Measurements from ENCODE around the gene C2CD2.

DNA sequence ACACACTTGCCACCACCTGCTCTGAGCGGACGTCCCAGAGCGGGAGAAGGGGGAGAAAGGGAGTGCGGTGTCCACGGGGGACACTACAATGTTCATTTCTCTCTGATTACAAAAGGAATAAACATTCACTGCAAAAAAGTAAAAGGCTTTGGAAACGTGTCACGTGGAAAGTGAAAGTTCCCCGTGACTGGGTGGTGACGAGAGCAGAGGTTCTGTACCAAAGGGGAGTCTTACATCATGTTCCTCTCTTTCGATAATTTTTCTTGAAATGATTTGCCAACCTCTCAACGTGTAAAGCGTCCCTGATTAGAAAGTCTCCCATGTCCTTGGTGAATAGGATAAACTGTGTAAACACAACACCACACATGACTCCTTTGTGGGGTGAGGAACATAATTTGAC, 52.7 kb downstream of the C2CD2 start:
- no peak for TF ChIP-seq POLR2A (IDR thresholded peaks at IDR 0.05; ENCODE audit: low read depth)
- TF ChIP-seq, protein P1, sequence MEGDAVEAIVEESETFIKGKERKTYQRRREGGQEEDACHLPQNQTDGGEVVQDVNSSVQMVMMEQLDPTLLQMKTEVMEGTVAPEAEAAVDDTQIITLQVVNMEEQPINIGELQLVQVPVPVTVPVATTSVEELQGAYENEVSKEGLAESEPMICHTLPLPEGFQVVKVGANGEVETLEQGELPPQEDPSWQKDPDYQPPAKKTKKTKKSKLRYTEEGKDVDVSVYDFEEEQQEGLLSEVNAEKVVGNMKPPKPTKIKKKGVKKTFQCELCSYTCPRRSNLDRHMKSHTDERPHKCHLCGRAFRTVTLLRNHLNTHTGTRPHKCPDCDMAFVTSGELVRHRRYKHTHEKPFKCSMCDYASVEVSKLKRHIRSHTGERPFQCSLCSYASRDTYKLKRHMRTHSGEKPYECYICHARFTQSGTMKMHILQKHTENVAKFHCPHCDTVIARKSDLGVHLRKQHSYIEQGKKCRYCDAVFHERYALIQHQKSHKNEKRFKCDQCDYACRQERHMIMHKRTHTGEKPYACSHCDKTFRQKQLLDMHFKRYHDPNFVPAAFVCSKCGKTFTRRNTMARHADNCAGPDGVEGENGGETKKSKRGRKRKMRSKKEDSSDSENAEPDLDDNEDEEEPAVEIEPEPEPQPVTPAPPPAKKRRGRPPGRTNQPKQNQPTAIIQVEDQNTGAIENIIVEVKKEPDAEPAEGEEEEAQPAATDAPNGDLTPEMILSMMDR (IDR thresholded peaks at IDR 0.05): no peak

All from esophagus muscularis mucosa (tissue), 3 donors.